K562 (cell line): ENCODE results near the gene CBFA2T3. TPM values are rescaled to one million over a fixed set of nuclear protein-coding genes. Genes with fewer than 3 reads are reported as not detected.
A peak's percentile ranks its signal among the peaks of the same experiment; 100 is the strongest.

Experiments
- ATF4 ChIP-seq: fragments of 450-650 bp; formaldehyde crosslinking; IDR thresholded peaks from 2 replicates; pipeline ENCODE4 v1.4.0; 2022; ENCODE audit warnings: mild to moderate bottlenecking, moderate library complexity
- BRD9 ChIP-seq: fragments of 450-650 bp; IDR thresholded peaks from 2 replicates; pipeline ENCODE4 v1.6.1; 2018; ENCODE audit warnings: low read depth; ENCODE audit not compliant: partially characterized antibody
- DNMT1 ChIP-seq: fragments of 450-650 bp; IDR thresholded peaks from 2 replicates; pipeline ENCODE4 v1.6.1; 2016; ENCODE audit warnings: antibody characterized with exemption, mild to moderate bottlenecking
- E2F5 ChIP-seq: sonication (generic); formaldehyde crosslinking; IDR thresholded peaks from 2 replicates; pipeline ENCODE4 v1.8.0; 2022; ENCODE audit warnings: mild to moderate bottlenecking, missing genetic modification reagents
- FOXP1 ChIP-seq: sonication (generic); formaldehyde crosslinking; IDR thresholded peaks from 2 replicates; pipeline ENCODE4 v1.8.0; 2022; ENCODE audit warnings: mild to moderate bottlenecking, missing genetic modification reagents
- HBP1 ChIP-seq: fragments of 450-650 bp; formaldehyde crosslinking; IDR thresholded peaks from 2 replicates; pipeline ENCODE4 v1.4.0; 2022; ENCODE audit warnings: missing genetic modification characterization
- HDAC6 ChIP-seq: IDR thresholded peaks from 2 replicates; pipeline ENCODE4 v1.6.1; 2012; ENCODE audit warnings: low read depth, mild to moderate bottlenecking, control low read depth, inconsistent platforms, low read length, moderate library complexity
- HINFP ChIP-seq: fragments of 450-650 bp; conservative IDR thresholded peaks from 2 replicates; pipeline ENCODE4 v1.6.1; 2016; ENCODE audit warnings: missing genetic modification characterization, low read depth, mild to moderate bottlenecking, control low read depth, missing compliant biosample characterization
- IFI16 ChIP-seq: fragments of 250-450 bp; sonication (Bioruptor Pico); IDR thresholded peaks from 2 replicates; pipeline ENCODE4 v2.1.2; 2022; ENCODE audit warnings: mild to moderate bottlenecking, inconsistent platforms
- KDM1A ChIP-seq, 2 experiments: fragments of 450-650 bp; IDR thresholded peaks; 2 replicates each; pipeline ENCODE4 v1.6.1; 2016; ENCODE audit warnings: mild to moderate bottlenecking in 2 of 2
- KLF16 ChIP-seq: IDR thresholded peaks from 2 replicates; pipeline ENCODE4 v1.6.1; 2016; ENCODE audit warnings: antibody characterized with exemption
- RBM34 ChIP-seq: fragments of 200-400 bp; formaldehyde crosslinking; IDR thresholded peaks from 2 replicates; pipeline ENCODE4 v1.6.1; 2018; ENCODE audit warnings: low read length, borderline replicate concordance; ENCODE audit not compliant: insufficient read depth
- SMC3 ChIP-seq: conservative IDR thresholded peaks from 2 replicates; pipeline ENCODE4 v1.6.1; 2011; ENCODE audit warnings: low read depth, low read length, improper control_type of control experiment; ENCODE audit not compliant: insufficient read depth
- SREBF2 ChIP-seq: sonication (generic); formaldehyde crosslinking; IDR thresholded peaks from 2 replicates; pipeline ENCODE4 v1.4.0; 2020; ENCODE audit warnings: mild to moderate bottlenecking, missing genetic modification reagents
- SRSF7 ChIP-seq: fragments of 200-400 bp; formaldehyde crosslinking; optimal IDR thresholded peaks from 2 replicates; pipeline ENCODE3; 2017; ENCODE audit warnings: mild to moderate bottlenecking, low read depth, low read length
- STAG1 ChIP-seq: sonication (generic); formaldehyde crosslinking; IDR thresholded peaks from 2 replicates; pipeline ENCODE4 v1.5.0; 2020; ENCODE audit warnings: missing genetic modification reagents, borderline replicate concordance
- TCFL5 ChIP-seq: fragments of 250-450 bp; sonication (Bioruptor Pico); conservative IDR thresholded peaks from 2 replicates; pipeline ENCODE4 v1.6.1; 2021; ENCODE audit warnings: mild to moderate bottlenecking, moderate library complexity, matching md5 sums
- WHSC1 ChIP-seq: IDR thresholded peaks from one replicate; pipeline ENCODE4 v1.6.1; 2012; ENCODE audit warnings: low read length, control low read depth, inconsistent platforms
- ZFP30 ChIP-seq: fragments of 250-450 bp; sonication (Bioruptor Pico); IDR thresholded peaks from 2 replicates; pipeline ENCODE4 v1.8.0; 2022; ENCODE audit warnings: moderate library complexity, mild to moderate bottlenecking, inconsistent platforms, borderline replicate concordance
- ZNF408 ChIP-seq: fragments of 250-450 bp; sonication (Bioruptor Pico); IDR thresholded peaks from 2 replicates; pipeline ENCODE4 v1.4.0; 2020; ENCODE audit warnings: low read depth, mild to moderate bottlenecking, moderate library complexity
- ZNF518B ChIP-seq: fragments of 250-450 bp; sonication (Bioruptor Pico); IDR thresholded peaks from 2 replicates; pipeline ENCODE4 v1.5.0; 2021; ENCODE audit warnings: mild to moderate bottlenecking, moderate library complexity
- polyA plus RNA-seq, 8 experiments: library from polyadenylated mRNA; depleted of rRNA in 4 of 8; stranded (reverse) in 5 of 8; unstranded in 3 of 8; fragments of >200 nt; fragmentation: Nextera tagmentation in 2 of 8; fragmentation: Illumina TruSeq in 1 of 8; extraction: Ambion mirVana in 2 of 8; extraction: Trizol in 1 of 8; gene quantifications; 2 replicates each; pipeline versions ENCODE4 v1.2.1 to v1.2.3, GENCODE V29; 2011 to 2014; ENCODE audit warnings: inconsistent platforms in 1 of 8, missing spikeins in 1 of 8
- total RNA-seq, 7 experiments: library from RNA; depleted of rRNA in 6 of 7; stranded (reverse); fragments of >200 nt in 6 of 7; fragmentation: Illumina TruSeq in 2 of 7; extraction: Trizol in 2 of 7; gene quantifications; 2 replicates each; pipeline versions ENCODE4 v1.2.1 to v1.2.3, GENCODE V29; 2011 to 2021; ENCODE audit warnings: low replicate concordance in 1 of 7

CBFA2T3 gene
- total and polyA plus RNA-seq, 9 of the 15 experiments (the other 6 are each of a cell fraction or from before 2014, with no cell fraction given): 2.3 to 145 (median 6.7) TPM

GRCh38 chr16:88993166-88993761 is 16.3 kb upstream of the CBFA2T3 start (continued):
- no peak for TF ChIP-seq BRD9
- TF ChIP-seq IFI16 (CRISPR knock-in tag): no peak
- no peak for TF ChIP-seq ATF4 (CRISPR knock-in tag)
- no peak for TF ChIP-seq ZNF408 (CRISPR knock-in tag)
- no peak for TF ChIP-seq STAG1 (CRISPR knock-in tag)
- no peak for TF ChIP-seq ZNF518B (CRISPR knock-in tag)
- no peak for TF ChIP-seq E2F5 (CRISPR knock-in tag)
- TF ChIP-seq WHSC1: no peak
- TF ChIP-seq SRSF7: no peak
- no peak for TF ChIP-seq ZFP30 (CRISPR knock-in tag)
- no peak for TF ChIP-seq DNMT1
- TF ChIP-seq KDM1A (IDR thresholded peaks at IDR 0.05): peak; percentile 36 to 89; a peak in 3 of 4 replicates
- TF ChIP-seq TCFL5: no peak
- no peak for TF ChIP-seq HDAC6
- no peak for TF ChIP-seq HINFP (tag)
- TF ChIP-seq RBM34: no peak
- peak; percentile 66; the same call in 1 of the 2 replicates for TF ChIP-seq FOXP1 (CRISPR knock-in tag)
- no peak for TF ChIP-seq HBP1 (CRISPR knock-in tag)
- no peak for TF ChIP-seq SREBF2
- no peak for TF ChIP-seq SMC3
- no peak for TF ChIP-seq KLF16
